GM21515 (cell line): ENCODE results near the gene DEFB131B.
"Not testable (repeated sequence)": the region's sequence is repeated elsewhere in the genome, so short reads cannot be mapped to it uniquely, and the experiment has no call there.

Experiments used
- ATAC-seq: cut with Tn5 transposase; IDR thresholded peaks from one replicate; pipeline ENCODE4 v1.9.1; 2021; ENCODE audit not compliant: unreplicated experiment

DEFB131B gene, protein sequence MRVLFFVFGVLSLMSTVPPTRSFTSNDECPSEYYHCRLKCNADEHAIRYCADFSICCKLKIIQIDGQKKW

DNA sequence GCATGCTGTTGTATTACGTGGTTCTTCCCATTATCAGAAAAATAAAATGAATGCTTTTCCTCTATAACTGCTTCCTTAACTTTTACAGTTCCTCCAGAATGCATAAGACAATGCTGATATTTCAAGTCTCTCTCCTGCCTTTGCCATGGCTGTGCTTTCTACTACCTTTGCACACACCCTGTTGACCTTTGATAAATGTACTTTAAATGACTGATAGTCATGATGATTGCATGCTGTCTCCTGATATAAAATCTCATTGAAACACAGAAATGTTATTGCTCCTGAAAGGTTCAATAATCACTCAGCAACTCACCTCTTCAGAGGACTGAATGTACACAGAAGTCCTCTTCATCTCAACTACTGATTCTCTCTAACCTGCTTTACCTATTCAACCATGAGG is at the start of gene DEFB131B:
TSS of gene DEFB131B (plus strand) at position 395 of the 400 bp plus-strand sequence. CDS start at position 395, 0 bp downstream.
- ATAC-seq = not testable (repeated sequence)

DNA sequence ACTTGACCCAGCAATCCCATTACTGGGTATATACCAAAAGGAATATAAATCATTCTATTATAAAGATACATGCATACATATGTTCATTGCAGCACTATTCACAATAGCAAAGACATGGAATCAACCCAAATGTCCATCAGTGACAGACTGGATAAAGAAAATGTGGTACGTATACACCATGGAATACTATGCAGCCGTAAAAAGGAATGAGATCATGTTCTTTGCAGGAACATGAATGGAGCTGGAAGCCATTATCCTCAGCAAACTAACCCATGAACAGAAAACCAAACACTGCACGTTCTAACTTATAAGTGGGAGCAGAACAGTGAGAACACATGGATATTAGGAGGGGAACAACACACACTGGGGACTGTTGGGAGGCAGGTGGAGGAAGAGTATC is 49.0 kb upstream of the DEFB131B start:
- not testable (repeated sequence) for ATAC-seq

DNA sequence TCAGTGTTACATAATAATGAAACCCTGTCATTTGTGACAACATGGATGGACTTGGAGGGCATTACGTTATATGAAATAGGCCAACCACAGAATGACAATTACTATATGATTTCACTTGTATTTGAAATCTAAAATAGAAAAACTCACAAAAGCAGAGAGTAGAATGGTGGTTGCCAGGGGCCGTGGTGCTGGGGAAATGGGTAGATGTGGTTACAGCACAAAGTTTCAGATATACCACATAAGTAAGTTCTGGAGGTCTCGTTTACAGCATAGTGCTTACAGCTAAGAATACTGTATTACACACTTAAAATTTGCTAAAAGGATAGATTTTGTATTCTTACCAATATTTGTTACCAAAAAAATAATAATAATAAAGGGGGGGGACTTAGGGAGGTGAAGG is 48.6 kb upstream of the DEFB131B start:
- ATAC-seq = not testable (repeated sequence)

DNA sequence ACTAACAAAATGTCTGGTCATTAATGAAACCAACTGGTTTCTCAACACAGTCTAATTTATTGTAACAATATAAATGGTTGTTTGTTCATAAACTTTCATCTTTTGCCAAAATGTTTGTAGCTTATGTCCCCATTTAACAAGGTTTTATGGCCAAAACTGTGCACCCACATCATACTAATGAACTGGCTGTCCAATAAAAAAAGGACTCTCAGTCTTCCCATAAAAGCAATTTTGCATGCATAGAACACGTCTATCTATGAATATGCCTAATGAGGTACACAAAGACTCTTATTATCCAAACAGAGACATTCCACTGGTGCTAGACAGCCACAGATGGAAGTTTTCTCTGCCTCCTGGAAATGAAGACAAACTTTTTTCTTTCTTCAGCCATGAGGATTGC is 45.4 kb upstream of the DEFB131B start, which contains the start of gene DEFB108B:
TSS of gene DEFB108B (plus strand) at position 390 of the 400 bp plus-strand sequence. CDS start at position 390, 0 bp downstream.
- ATAC-seq = not testable (repeated sequence)

DNA sequence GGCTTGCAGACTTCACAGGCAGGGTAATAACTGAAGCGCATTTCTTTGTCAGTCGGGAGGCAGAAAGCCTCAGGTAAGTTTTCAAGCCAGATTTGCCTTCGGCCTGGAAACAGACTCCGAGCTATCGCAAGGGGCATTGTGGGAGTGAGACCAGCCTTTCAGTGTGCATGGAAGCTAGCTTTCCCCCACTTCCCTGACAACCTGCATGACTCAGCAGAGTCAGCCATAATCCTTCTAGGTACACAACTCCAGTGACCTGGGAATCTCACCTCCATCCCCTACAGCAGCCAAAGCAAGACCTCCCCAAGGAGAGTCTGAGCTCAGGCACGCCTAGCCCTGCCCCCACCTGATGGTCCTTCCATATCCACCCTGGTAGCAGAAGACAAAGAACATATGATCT is 35.5 kb upstream of the DEFB131B start:
- not testable (repeated sequence) for ATAC-seq

DNA sequence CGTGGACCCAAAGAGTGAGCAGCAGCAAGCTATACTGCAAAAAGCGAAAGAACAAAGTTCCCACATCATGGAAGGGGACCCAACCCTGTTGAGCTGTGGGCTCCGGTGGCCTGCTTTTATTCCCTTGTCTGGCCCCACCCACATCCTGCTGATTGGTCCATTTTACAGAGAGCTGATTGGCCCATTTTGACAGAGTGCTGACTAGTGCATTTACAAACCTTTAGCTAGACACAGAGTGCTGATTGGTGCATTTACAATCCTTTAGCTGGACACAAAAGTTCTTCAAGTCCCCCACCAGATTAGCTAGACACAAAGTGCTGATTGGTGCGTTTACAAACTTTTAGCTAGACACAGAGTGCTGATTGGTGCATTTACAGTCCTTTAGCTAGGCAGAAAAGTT is 34.9 kb upstream of the DEFB131B start:
- ATAC-seq = not testable (repeated sequence)

DNA sequence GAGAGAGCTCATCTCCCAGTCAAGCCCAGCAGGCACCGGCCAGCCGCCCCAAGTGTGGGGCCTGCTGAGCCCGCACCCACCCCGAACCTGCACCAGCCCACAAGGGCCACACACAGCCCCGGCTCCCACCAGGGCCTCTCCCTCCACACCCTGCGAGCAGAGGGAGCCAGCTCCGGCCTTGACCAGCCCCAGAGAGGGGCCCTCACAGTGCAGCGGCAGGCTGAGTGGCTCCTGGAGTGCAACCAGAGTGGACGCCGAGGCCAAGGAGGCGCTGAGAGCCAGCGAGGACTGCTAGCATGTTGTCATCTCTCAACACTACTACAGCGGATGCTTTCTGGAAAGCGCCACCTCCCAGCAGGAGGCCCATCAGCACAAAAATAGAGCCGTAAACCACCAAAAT is 34.4 kb upstream of the DEFB131B start:
- ATAC-seq = no peak

DNA sequence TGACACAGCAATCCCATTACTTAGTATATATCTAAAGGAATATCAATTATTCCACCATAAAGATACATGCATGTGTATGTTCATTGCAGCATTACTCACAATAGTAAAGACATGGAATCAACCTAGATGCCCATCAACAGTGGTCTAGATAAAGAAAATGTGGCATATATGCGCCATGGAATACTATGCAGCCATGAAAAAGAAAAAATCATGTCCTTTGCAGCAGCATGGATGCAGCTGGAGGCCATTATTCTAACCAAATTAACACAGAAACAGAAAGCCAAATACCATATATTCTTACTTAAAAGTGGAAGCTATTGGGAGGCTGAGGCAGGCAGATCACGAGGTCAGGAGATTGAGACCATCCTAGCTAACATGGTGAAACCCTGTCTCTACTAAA is 24.4 kb upstream of the DEFB131B start:
- ATAC-seq = not testable (repeated sequence)

DNA sequence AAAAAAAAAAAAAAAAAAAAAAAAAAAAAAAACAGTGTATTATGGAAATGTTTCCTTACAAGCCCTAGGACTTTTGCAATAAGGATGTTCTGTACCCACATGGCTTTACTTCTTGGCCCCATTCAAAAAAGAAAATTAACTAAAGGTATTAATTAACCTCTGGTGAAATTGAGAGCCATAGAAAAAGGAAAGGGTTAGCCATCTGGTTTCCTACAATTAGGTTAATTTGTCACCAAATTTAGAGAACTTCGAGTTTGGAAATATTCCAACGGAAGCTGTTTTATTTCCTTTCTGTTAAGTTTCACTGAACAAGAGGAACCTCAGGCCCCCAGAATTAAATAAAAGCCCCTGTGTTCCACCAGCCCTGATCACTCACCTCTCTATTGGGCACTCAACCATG is 22.4 kb upstream of the DEFB131B start:
- not testable (repeated sequence) for ATAC-seq

DNA sequence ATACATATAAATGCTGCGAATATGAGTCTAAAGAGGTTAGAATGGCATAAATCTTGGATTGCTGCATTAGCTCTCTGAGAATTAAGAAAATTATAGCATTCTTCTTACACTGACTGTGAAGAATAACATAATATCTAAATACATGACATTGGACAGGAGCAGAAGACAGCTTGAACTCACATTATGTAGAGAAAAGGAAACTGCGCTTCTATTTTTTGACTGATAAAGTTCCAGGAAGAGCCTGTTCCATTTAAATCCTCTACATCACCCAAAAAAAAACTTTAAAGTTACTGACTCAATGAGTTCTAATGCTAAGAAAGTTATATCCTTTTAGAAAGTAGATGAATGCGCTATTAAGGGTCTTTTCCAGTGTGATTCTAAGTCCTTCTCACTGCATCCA is 17.4 kb upstream of the DEFB131B start:
- ATAC-seq = not testable (repeated sequence)

DNA sequence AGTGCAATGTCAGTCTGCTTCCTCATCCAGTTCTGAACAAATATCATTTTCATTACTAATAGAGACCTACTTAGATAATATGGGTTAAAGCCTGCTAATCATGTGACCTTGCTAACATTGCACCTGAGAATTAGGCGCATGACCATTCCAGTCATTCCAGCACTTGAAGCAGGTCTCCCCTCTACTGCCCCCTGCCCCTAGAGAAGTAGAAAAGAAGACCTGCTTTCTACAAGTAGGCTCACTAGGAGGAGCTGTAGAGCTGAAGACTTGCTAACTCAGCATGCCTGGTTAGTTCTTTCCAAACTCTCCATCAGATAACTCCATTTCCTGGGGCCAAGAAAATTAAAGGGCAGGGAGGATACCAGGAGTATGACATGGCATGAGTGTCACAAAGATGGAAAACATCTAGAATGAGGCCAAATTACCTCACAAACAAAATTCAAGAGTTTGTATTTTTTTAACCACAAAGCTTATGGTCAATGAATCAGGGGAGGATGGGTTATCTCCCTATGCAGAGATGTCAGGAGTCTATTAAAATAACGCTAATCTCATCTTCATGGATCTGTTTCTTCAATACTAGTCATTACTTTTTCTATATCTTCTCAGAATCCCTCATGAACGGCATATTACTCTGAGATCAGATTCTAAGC is 14.2 kb upstream of the DEFB131B start:
- ATAC-seq = not testable (repeated sequence)

DNA sequence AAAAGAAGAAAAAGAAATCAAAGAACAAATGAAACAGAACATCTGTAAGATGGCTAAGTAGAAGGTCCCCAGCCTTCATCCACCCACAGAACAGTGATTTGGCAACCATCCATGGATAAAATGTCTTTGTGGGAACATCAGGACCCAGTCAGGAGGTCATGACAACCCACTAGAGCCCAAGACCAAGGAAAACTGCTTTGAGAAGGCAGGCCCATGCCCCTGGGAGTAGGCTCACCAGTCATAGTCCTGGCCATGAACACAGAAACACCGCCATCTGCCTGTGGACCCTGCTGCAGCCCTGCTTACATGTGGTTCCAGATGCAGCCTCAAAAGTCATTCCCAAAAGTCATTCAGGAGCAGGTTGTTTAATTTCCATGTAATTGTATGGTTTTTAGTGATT is 11.0 kb upstream of the DEFB131B start:
- ATAC-seq = not testable (repeated sequence)

DNA sequence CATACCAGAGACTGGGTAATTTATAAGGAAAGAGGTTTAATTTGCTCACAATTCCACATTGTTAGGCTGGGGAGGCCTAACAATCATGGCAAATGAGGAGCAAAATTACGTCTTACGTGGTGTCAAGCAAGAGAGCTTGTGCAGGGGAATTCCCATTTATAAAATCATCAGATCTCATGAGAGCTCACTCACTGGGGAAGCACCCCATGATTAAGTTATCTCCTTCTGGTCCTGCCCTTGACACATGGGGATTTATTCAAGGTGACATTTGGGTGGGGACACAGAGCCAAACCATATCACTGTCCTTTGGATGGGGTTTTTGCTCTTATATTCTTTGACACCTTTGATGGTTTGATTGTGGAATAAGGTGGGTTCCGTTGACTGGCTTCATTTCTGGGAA is 8.3 kb upstream of the DEFB131B start:
- ATAC-seq = not testable (repeated sequence)

DNA sequence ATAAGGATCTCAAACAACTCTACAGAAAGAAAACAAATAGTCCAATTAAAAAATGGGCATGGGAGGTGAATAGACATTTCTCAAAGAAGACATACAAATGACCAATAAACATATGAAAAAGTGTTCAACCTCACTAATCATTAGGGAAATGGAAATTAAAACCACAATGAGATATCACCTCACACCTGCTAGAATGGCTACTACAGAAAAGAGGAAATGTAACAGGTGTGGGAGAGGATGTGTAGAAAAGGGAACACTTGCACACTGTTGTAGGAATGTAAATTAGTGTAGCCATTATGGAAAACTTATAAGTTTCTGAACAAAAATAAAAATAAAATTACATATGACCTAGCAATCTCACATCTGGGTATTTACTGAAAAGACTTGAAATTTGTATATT is 7.6 kb upstream of the DEFB131B start:
- ATAC-seq = not testable (repeated sequence)

DNA sequence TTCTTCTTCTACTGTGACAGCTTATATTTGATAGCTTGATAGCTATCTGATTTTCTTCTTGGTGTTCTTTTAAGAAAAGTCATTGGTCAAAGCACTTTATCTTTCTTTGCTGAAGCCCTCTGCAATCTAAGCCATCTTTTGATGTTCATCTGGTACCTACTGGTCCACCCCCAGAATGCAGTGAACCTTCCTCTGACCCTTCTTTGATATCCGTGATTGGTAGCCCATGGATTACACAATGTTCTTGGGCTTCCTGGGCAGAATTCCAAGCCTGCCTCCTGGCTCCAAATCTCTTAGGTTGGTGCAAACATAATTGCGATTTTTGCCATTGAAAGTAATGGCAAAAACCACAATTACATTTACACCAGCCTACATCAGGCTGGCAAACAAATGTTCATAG is 2.0 kb upstream of the DEFB131B start:
- ATAC-seq = not testable (repeated sequence)

DNA sequence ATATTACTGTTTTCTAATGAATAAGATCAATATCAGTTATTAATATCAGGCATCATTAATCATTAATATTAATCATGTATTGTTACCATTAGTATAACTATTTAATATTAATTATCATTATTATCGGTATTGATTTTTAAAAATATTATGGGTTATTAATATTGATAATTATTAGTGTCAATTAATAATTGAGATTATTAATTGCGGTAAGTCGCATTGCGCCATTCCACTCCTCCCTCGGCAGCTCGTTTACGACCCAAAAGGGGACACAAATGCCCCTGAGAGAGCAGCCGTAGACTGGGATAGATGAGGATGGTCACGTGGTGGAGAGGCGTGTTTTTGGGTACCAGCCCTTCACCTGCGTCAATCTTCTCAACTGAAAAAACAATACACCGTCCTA is 7.6 kb downstream of the DEFB131B start:
- ATAC-seq = not testable (repeated sequence)

DNA sequence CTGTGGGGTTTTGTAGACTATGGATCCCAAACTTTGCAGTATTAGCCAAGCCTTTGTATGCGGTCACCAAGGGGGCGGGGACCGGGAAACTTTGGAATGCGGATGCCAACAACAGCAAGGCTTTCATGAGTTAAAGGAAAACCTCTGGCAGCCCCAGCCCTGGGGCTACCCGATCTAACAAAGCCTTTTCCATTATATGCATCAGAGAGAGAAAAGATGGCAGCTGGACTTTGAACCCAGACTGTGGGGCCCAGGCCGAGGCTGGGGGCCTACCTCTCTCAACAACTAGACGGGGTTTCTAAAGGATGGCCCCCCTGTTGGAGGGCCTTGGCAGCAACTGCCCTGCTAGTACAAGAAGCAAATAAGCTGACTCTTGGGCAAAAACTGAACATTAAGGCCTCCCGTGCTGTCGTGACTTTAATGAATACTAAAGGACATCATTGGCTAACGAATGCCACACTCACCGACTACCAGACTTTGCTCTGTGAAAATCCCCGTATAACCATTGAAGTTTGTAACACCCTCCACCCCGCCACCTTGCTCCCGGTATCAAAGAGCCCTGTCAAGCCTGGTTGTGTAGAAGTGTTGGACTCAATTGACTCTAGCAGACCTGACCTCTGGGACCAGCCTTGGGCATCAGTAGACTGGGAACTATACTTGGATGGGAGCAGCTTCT is 10.2 kb downstream of the DEFB131B start:
- ATAC-seq = not testable (repeated sequence)

DNA sequence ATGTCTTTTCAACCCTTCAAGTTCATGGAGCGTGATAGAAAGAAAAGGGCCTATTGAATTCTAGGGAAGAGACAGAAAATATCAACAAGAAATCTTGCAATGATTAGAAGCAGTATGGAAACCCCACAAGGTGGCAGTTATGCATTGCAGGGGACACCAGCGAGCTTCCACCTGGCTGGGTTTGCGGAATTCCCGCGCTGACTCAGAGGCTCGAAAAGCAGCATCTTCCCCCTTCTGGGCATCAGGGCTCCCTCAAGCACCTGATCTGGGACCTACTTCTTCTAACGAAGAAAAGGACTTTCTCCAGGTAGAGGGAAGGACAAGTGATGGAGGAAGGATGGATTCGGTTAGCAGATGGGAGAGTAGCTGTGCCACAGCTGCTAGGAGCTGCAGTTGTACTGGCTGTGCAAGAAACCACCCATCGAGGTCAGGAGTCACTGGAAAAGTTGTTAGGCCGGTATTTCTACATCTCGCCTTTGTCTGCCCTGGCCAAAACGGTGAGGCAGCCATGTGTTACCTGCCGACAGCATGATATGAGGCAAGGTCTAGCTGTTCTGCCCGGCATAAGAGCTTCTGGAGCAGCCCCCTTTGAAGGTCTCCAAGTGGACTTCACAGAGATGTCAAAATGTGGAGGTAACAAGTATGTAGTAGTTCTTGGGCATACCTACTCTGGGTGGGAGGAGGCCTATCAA is 11.1 kb downstream of the DEFB131B start:
- ATAC-seq = not testable (repeated sequence)

DNA sequence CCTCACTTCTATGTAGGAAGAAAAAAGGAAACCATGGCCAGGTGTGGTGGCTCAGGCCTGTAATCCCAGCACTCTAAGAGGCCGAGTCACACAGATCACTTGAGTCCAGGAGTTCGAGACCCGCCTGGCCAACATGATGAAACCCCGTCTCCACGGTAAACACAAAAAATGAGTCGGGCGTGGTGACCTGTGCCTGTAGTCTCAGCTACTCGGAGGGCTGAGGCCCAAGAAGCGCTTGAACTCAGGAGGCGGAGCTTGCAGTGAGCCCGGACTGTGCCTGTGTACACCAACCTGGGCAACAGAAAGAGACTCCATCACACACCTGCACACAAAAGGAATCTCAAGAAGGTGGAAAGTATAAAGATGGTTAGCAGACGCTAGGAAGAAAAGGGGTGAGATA is 17.7 kb downstream of the DEFB131B start:
- ATAC-seq = no peak

DNA sequence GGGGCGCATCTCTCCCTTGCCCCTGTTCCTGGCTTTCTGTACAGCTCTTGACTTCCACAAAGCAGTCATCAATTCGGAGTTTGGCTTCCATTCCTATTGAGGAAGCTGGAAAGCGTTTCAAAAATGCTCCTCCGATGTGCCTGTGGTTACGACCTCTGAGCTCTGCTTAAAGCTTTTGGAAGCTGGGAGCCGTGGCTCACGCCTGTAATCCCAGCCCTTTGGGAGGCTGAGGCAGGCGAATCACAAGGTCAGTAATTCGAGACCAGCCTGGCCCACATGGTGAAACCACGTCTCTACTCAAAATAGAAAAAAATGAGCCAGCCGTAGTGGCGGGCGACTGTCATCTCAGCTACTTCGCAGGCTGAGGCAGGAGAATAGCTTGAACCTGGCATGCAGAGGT is 22.9 kb downstream of the DEFB131B start:
- ATAC-seq = not testable (repeated sequence)

DNA sequence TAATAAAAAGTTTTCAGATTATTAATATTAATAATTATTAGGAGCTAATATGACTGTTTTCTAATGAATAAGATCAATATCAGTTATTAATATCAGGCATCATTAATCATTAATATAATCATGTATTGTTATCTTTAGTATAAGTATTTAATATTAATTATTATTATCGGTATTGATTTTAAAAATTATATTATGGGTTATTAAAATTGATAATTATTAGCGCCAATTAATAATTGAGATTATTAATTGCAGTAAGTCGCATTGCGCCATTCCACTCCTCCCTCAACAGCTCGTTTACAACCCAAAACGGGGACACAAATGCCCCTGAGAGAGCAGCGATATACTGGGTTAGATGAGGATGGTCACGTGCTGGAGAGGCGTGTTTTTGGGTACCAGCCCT is 30.0 kb downstream of the DEFB131B start:
- ATAC-seq = no peak

DNA sequence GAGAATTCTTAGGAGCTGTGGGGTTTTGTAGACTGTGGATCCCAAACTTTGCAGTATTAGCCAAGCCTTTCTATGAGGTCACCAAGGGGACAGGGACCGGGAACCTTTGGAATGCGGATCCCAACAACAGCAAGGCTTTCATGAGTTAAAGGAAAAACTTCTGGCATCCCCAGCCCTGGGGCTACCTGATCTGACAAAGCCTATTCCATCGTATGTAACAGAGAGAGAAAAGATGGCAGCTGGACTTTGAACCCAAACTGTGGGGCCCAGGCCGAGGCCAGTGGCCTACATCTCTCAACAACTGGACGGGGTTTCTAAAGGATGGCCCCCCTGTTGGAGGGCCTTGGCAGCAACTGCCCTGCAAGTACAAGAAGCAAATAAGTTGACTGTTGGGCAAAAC is 32.5 kb downstream of the DEFB131B start:
- ATAC-seq = not testable (repeated sequence)
